Gastrocnemius medialis (tissue), 4 donors: ENCODE results near the gene DDR2.

Source experiments
- POLR2A ChIP-seq, 2 donors: fragments of 450-650 bp; IDR thresholded peaks; one replicate each; pipeline ENCODE4 v1.6.1; 2017; ENCODE audit warnings: antibody characterized with exemption in 2 of 2, mild to moderate bottlenecking in 2 of 2, moderate library complexity in 2 of 2
- TF ChIP-seq, protein P1 (sequence below), 5 experiments: fragments of 450-650 bp in 3 of 5; fragments of 200-600 bp in 2 of 5; sonication (generic) in 2 of 5; IDR thresholded peaks in 4 of 5; conservative IDR thresholded peaks in 1 of 5; 1 replicate in 4 of 5; 2 replicates in 1 of 5; pipeline ENCODE4 v1.5.1; 2016 to 2019; ENCODE audit warnings: antibody characterized with exemption in 5 of 5, mild to moderate bottlenecking in 3 of 5, moderate library complexity in 3 of 5

DNA sequence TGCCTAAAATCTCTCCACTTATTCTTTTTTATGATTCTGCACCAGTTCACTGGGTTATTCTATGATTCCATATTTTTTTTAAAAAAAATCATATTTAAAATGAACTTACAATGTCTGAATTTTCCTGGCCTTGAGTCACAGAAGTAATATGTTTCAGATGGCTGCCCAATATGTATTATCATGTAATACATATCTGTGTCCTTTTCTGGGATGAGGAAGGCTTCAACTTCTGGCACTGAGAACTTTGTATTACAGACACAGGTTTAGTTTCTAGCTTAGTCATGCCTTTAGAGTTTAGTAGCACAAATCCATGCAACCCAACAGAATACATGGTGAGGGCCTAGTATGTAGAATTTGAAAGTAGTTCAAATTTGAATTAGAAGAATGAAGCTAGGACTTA is 150.4 kb downstream of the DDR2 start:
- TF ChIP-seq, protein P1, sequence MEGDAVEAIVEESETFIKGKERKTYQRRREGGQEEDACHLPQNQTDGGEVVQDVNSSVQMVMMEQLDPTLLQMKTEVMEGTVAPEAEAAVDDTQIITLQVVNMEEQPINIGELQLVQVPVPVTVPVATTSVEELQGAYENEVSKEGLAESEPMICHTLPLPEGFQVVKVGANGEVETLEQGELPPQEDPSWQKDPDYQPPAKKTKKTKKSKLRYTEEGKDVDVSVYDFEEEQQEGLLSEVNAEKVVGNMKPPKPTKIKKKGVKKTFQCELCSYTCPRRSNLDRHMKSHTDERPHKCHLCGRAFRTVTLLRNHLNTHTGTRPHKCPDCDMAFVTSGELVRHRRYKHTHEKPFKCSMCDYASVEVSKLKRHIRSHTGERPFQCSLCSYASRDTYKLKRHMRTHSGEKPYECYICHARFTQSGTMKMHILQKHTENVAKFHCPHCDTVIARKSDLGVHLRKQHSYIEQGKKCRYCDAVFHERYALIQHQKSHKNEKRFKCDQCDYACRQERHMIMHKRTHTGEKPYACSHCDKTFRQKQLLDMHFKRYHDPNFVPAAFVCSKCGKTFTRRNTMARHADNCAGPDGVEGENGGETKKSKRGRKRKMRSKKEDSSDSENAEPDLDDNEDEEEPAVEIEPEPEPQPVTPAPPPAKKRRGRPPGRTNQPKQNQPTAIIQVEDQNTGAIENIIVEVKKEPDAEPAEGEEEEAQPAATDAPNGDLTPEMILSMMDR (IDR thresholded peaks at IDR 0.05 in 4 of 5, conservative IDR thresholded peaks at IDR 0.05 in 1 of 5) = no peak
- TF ChIP-seq POLR2A (IDR thresholded peaks at IDR 0.05) = no peak
